Measurements from ENCODE around the gene RALGAPB.

DNA sequence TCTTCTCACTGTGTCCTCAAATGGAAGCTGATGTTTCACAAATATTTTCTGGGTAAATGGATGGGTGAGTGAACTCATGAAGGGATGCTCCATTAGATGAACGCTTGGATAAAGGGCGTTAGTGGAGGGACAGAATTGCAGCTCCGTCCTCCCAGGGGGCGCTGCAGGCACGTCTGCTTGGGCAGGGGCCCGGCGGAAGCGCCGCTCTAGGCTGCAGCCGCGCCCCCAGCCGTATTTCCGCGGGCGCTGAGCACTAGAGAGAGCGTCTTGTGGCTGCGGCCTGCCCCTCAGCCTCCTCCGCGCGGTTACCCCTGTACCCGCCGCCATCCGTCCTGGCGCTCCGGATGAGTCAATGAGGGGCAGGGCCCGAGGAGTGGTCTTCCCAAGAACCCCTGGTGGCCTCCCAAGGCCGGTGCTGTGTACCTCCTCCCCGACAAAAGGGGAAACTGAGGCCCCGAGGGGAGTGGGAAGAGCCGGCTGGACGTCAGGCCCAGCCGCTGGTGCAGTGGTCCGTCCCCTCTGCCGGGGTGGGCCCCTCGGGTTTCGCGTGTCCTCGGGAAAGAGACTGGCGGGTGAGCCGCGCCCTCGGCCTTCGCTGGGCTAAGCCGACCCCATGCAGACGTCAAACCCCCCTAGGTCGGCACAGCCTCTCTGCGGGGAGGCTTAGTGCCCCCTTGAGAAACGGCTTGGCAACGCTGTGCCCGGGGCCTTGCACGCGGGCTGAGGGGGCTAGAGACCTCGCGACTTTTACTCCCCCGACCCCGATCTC lies 26.0 kb upstream of the RALGAPB start:
- TF ChIP-seq POLR2A (IDR thresholded peaks at IDR 0.05) (peak; percentile 52), POLR2AphosphoS5 (IDR thresholded peaks at IDR 0.05) (peak; percentile 91)
- TF ChIP-seq, protein P1, sequence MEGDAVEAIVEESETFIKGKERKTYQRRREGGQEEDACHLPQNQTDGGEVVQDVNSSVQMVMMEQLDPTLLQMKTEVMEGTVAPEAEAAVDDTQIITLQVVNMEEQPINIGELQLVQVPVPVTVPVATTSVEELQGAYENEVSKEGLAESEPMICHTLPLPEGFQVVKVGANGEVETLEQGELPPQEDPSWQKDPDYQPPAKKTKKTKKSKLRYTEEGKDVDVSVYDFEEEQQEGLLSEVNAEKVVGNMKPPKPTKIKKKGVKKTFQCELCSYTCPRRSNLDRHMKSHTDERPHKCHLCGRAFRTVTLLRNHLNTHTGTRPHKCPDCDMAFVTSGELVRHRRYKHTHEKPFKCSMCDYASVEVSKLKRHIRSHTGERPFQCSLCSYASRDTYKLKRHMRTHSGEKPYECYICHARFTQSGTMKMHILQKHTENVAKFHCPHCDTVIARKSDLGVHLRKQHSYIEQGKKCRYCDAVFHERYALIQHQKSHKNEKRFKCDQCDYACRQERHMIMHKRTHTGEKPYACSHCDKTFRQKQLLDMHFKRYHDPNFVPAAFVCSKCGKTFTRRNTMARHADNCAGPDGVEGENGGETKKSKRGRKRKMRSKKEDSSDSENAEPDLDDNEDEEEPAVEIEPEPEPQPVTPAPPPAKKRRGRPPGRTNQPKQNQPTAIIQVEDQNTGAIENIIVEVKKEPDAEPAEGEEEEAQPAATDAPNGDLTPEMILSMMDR (IDR thresholded peaks at IDR 0.05), result peak; percentile 62 to 97 (median 96)
